Activated T-helper 1 cell treated with Interleukin-2 at 50 U/mL for 16 hours (primary cell): ENCODE data around the gene NKRF.

Source experiments
- DNase-seq: peaks from one replicate; pipeline ENCODE4 v3.0.0-alpha.2; 2020; ENCODE audit warnings: low read depth

Gene NKRF

DNA sequence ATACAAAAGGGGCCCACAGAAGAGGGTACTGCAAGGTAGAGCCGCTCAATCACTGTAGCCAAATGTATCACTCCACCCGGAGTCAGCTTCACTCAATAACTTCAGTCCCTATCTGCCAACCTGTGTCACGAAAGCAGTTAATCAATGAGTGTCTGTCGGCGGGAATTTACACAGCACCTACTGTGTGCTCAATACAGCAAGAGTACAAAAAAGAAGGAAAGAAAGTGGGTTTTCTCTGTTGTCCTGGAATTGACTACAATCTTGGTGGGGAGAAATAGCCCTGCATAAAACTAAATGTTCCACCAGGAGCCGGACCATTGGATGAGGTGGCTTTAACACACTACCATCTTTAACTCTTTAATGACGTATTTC, 780 bp upstream of the NKRF start:
- DNase-seq: no peak

- peak; percentile 27 for DNase-seq
Measured at GRCh38 chrX:119605464-119606279, 552 bp downstream of the NKRF start.

DNA sequence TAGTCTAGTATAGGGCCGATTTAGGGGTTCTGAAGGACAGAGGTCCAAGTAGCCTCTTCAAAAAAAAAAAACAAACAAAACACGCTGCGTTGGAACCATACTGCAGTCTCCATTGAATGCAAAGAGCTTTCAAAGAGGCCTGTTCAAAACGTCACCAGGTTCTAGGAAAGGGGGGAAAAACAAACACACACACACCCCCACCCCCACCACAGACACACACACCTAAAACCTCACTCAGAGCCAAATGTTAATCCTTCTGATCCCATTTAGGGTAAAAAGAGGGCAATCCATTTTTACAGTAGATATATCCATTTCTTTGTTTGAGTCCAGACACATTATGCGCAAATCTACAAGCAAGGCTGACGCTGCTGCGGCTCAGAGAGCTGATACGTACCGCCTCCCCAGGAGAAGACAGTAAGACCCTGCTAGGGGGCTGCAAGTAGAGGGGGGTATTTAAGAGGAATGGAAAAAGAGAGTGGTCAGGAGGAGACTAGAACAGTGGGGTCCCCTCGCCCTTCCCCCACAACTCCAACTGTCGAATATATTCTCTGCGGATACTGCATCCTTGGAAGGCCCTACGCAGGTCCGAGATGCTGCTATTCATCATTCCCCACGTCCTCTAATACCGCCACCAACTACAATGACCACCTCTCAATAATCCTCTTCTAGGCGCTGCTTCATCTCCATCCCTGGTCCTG, 1.3 kb downstream of the NKRF start:
- no peak for DNase-seq

- no peak for DNase-seq
Measured at GRCh38 chrX:119602701-119603255, 3.4 kb downstream of the NKRF start.

DNA sequence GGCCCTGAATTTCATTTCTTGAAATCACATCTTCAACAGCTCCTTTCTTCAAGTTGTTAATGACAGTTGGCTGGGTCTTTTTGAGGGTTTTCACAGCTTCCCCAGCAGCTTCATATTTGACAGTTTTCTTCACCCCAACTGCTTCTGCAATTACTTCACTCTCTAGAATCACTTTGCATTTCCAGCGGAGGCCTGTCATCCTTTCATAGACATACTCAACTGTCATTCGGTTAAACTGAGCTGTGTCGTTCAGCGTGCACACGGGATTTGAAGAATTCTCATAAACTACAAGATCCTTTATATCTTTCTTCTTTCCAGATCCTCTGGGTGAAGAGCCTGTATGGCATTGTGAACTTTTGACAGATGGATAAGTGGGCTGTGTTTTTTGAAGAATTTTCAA, 16.4 kb downstream of the NKRF start:
- DNase-seq: no peak

DNA sequence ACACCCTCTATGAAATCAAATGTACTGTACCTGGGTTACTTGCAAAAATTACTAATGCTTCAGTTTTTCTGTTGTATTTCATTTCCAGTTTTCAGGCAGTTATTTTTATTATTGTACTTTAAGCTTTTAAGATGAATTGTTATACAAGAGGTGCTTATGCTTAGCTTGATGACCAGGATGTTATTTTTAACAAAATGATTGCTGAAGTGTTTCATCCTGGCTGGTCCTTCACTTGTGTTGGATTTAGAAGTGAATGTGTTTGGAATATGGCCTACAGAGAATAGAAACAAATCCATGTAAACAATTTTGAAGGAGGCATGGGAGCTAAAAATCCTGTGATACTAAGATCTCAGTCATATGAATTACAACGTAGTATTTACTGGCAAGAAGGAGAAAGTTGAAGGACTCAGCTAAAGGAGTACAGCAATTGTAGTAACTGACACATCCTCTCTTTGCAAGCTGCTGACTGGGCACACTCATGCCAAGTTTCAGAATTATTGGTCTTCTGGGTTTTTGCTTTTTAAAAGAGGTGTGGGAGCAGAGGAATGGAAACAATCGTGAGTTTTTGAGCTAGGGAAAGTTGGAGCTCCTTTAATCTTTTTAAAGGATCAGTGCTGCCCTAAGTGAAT, 22.7 kb downstream of the NKRF start:
- no peak for DNase-seq

DNA sequence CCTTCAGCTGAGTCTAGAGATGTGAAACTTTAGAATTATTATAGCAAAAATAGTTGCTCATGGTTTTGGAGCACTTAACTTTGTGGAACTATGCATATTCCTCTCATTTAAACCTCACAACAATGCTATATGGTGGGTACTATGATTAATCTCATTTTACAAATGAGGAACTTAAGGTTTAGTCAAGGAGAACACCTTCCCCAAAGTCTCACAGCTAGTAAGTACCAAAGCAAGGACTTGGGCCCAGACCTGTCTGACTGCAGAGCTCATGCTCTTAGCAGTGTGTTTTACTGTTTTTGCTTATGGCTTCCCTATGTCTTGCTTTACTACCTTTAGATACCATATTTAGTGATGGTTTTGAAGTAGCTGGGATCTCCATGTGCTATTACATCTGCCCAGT, 26.8 kb downstream of the NKRF start:
- DNase-seq: no peak

DNA sequence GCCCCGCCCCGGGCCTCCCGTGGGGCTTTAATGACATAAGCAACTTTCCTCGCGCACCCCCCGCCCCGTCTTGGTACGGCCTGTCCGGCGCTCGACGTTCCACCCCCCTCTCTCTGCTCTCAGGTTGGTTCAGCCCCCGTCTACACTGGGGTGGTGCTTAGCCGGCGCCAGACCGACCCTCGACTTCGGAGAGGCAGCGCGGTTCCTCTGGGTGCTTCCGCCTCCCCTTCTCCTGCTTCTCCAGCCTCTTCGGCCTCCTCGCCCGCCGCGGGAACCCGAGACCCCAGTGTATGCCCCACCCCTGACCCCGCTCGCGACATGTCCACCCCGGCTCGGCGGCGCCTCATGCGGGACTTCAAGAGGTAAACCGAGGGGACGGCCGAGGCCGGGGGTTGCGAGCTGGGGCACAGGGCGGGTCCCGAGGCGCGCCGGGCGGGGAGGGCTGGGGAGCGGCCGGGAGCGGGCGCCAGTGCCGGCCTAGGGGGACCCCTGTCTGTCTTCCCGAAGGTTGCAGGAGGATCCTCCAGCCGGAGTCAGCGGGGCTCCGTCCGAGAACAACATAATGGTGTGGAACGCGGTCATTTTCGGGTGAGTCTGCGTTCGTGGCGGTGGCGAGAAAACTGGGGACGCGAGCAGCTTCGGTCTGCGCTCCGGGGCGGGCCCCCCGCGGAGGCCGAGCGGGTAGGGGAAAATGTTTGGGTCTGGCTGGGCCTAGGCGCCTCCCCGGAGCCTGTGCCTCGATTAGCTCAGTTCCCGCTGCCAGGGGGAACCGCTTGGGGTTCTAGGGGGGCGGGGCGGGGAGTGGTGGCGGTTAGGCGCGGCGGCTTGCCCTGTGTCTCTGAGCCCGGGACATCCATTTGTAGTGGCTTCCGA, 31.6 kb downstream of the NKRF start, which contains the start of gene UBE2A:
TSS of gene UBE2A (plus strand) at position 170 of the 873 bp plus-strand sequence. CDS start at position 319, 149 bp downstream.
- peak; percentile 77 for DNase-seq

DNA sequence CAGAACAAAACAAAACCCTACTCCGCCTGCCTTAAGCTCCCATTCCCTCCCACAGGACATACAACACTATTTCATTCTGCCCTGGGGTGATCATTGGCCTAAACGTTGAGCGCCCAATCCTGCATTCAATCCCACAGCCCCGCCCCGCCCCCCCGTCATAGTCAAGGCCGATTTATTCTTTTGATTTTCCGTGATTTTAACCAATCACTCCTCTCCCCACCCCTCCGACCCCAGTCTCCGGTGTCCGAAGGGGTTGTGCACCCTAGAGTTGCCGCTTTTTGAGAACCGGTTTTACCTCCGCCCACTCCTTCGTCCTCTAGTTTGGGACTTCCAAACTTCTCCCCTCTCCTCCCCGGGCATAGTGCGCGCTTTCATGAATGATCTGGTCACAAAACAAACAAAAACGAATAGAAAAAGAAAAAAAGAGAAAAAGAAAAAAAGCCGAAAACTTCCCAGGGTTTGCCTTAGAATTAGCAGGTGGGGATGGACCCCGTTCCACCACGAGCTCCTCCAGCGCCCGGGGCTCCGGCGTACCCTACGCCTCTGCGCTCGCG, 32.3 kb downstream of the NKRF start:
- DNase-seq: no peak

DNA sequence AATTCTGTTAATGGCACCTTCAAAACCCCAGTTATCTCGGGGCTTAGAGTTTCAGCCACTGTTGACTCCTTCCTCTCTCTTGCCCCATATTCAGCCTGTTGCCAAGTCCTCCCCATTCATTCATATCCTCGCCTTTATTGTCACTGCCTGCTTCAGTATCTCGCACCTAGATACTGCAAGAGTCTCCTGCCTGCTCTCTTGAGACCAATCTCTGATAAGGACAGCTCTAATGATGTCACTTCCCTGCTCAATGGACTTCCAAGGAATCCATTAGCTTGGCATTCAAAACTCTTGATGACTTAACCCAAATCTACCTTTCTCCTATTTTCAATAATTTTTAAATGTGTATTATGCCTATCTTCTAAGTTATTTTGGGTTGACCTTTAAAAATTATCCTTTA, 33.0 kb downstream of the NKRF start:
- DNase-seq: no peak

- no peak for DNase-seq
Measured at GRCh38 chrX:119570351-119570835, 35.8 kb downstream of the NKRF start.

- peak; percentile 71 for DNase-seq
Measured at GRCh38 chrX:119565107-119565663, 41.0 kb downstream of the NKRF start, which contains the start of gene STEEP1. Gene STEEP1 (minus strand): TSS chrX:119565409. CDS start chrX:119565355, 54 bp downstream.

DNA sequence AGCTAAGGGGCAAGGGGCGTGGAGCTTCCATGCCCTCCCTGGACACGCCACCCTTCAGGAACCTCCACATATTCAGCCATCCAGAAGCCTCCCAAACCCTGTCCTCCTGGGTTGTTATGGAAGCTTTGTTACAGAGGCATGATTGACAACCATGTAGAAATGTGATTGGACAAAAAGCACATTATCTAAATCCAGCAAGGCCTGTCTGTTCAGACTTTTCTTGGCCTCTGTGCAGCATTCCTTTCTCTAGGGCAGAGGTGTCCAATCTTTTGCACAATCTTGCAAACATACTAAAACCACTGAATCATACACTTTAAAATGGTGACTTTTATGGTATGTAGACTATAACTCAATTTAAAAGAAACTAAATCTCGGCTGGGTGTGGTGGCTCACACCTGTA, 53.7 kb downstream of the NKRF start:
- no peak for DNase-seq

DNA sequence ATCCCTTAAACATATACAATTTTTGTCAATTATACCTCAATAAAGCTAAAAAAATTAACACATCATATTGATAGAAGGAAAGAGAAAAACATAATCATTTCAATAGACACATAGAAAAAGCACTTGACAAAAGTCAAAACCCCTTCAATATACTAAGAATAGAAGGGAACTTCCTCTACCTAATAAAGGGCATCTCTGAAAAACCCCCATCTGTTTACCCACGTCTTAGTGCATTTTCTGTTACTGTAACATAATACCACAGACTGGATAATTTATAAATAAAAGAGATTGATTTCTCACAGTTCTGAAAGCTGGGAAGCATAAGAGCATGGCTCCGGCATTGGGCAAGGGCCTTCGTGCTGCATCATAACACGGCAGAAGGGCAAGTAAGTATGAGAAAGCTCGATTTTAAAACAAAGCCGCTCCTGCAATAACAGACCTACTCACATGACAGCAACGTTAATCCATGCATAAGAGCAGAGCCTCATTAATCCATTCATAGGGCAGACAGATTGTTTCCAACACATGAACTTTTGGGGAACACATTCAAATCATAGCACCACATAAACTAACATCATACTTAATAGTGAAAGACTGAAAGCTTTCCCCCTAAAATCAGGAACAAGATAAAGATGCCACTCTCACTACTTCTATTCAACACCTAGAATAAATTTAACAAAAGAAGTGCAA, 56.8 kb downstream of the NKRF start:
- DNase-seq: no peak

DNA sequence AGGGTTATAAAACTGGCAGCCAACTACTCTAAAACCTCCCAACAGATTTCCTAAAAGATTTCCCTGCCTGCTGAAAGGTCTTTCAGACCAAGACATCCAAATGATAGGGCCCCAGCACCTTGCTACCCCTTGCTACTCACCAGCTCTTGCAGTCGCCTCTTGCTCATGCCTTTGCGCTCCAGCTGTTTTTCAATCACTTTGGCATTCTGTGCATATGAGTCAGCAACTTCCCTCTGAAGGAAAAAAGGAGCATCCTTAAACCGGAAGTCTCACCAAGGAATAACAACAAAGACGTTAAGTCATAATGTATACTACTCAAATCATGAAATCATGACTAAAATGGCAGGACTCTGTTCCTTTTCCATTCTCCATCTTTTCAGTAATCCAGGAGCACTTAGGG, 65.0 kb downstream of the NKRF start:
- no peak for DNase-seq

- no peak for DNase-seq
Measured at GRCh38 chrX:119539872-119540271, 66.4 kb downstream of the NKRF start.
